ENCODE measurements around the gene TSHZ2.

The TSHZ2 gene, protein sequence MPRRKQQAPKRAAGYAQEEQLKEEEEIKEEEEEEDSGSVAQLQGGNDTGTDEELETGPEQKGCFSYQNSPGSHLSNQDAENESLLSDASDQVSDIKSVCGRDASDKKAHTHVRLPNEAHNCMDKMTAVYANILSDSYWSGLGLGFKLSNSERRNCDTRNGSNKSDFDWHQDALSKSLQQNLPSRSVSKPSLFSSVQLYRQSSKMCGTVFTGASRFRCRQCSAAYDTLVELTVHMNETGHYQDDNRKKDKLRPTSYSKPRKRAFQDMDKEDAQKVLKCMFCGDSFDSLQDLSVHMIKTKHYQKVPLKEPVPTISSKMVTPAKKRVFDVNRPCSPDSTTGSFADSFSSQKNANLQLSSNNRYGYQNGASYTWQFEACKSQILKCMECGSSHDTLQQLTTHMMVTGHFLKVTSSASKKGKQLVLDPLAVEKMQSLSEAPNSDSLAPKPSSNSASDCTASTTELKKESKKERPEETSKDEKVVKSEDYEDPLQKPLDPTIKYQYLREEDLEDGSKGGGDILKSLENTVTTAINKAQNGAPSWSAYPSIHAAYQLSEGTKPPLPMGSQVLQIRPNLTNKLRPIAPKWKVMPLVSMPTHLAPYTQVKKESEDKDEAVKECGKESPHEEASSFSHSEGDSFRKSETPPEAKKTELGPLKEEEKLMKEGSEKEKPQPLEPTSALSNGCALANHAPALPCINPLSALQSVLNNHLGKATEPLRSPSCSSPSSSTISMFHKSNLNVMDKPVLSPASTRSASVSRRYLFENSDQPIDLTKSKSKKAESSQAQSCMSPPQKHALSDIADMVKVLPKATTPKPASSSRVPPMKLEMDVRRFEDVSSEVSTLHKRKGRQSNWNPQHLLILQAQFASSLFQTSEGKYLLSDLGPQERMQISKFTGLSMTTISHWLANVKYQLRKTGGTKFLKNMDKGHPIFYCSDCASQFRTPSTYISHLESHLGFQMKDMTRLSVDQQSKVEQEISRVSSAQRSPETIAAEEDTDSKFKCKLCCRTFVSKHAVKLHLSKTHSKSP (N-terminal part only)

DNA sequence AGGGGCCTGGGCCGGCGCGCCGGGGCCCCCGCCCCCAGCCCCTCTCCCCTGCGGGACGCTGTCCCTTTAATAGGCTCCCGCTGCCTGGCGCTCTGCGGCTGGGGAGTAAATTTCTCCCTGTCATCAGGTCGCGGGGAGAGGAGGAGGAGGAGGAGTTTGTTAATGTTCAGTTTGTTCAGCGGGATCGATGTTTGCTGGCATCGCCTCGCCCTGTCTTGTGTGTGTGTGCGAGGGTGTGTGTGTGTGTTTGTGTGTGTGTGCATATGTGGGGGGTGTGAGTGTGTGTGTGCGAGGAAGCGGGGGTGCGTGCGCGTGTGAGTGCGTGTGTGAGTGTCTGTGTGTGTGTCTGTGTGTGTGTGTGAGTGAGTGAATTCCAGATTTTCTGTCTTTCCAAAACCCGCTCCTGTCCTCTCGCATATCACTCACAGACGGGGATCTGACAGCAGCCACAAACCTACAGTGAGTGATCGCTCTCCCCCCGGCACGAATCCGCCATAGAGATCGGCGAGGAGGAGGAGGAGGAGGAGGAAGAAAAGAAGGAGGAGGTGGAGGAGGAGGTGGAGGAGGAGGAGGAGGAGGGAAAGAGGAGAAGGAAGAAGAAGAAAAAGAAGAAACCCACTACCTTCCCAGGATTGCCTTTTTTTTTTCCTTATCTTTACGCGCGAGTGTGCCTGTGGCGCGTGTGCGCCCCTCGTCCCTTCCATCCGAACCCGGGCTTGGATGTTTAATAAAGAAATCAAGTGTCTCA is at the start of gene TSHZ2:
TSS of gene TSHZ2 (plus strand) at position 169 of the 748 bp plus-strand sequence. CDS start 936 bp downstream, outside the sequence.
- peak; percentile 65 for DNase-seq

GRCh38 chr20:52922436-52922835 is 49.7 kb upstream of the TSHZ2 start:
- DNase-seq: no peak

DNA sequence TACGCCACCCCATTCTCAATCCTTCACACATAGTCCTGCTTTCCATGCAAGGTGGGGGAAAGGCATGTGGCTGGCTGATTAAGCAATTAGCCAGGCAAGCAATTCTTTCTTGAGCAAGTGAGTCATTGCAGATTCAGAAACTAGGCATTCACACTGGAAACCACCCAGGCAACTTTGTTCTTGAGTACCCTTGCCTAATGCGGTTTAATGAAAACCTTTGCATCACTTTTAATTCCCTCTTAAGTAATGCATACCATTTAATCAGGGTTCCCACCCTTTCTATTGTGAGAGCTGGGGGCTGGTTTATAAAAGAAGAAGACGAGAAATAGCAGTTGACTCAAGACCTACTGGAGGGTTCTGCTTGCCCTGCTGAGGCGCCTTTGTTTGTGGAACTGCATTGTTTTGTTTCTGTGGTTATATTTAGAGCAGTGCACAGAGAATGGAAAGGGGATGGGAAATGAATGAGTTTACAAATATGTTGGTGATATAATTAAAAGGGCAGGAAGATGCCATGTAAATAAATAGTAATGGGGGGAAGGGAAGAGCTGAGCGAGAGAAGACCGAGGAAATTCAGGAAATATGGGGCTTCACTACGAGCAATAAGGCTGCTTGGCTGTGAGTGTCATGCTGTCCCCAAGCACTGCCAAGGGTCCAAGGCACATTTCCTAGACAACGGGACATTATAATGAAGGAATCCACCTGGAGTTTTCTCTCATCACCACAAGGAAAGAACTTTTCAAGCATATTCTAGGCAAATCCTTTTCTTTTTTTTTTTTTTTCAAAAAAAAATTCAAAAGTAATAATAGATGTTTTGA is 48.8 kb upstream of the TSHZ2 start:
- no peak for DNase-seq

DNA sequence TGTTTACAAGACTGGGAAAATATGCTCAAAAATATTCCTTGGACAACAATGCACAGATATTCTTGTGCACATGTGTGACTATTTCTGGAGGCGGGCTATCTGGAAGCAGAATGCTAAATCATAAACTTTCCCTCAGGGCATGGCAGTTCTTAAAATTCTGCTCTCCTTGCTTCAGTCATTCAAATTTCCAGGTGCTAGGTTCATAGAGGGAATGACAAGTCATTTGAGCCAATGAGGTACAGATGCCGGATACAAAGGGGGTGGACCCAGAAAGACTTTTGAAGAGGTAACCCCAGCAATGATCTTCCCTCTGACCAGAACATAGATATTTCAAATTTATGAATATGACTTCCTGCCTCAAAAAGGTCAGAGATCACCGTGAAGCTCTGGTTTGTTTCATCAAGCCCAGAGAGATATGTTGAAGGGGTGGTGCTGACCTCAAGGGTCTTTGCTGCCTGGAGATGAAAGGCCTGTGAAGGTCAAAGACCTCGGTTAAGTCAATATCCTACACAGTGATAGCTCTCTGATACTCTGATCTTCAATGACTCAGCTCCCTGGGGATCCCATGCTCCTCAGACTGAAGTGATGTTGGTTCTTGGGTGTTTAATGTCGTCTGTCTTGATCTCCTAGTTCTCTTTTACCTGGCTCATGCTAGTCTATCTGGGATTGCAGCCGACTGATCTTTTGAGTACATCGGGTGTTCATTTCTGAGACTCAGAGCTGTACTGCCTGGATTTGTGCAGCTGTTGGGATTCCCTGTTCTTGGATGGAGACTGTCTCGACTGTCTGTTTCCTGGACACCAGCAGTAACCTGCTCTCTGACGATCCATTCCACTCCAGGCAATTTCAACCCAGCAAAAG is 47.5 kb upstream of the TSHZ2 start:
- no peak for DNase-seq

DNA sequence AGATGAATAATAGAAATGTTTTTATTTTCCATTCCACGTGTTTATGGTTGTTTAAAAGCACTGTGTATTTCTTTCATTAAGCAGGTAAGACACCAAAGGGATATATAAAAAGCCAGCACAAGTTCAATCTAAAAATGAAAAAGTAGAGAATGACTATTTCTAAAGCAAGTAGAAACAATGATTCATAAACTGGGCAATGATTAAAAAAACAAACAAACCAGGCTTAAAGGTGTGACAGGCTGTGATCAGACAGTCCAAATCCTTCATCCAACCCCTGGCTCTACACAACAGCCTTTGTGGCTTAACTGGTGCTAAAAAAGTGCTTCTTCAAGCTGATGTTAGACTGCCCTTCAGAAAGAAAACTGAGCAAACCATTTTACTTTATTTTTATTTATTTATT is 45.7 kb upstream of the TSHZ2 start:
- no peak for DNase-seq

- DNase-seq: no peak
Measured at GRCh38 chr20:52933867-52934266, 38.3 kb upstream of the TSHZ2 start.

DNA sequence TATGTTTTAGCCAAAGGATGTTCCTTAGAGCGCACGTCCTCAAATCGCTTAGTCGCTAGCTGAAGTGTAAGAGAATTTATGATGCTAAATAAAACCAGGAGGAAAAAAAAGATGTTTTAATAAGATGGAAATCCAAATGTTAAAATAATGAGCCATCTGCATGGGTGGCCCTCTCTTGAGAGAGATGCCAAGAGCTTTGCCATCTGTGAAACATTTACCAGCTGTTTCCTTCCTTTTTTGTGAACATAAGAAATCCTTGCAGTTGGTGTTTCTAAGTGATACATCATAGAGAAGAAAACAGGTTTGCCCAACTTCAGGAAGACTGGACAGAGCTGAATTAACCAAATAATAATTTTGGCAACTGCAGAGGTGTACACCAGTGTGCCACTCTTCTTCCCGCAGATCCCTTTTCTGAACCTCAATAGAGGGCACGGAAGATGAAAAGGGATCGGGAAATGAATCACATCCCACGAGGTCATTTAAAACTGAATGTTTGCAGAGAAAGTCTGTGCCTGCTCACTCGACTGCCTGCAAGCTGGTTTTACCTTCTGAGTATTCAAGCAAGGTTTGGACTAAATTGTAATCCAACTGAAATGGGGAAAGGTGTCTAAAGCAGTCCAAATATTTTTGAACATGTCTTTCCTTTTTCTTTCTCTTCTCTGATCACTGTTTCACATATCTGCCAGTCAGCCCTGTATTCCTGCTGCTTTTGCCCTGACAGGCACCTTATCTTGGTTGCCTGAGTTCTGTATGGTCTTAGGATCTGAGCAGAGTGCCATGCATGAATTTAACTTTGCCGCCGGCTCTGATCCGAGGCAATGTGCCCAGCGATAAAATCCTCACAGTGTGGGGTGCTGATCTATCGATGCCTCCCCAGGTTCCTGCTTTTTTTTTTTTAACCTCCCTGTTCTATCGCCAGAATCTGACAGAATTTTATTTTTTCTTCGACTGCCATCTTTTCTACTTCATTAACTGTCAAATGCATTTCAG is 35.5 kb upstream of the TSHZ2 start:
- DNase-seq: no peak

- DNase-seq: no peak
Measured at GRCh38 chr20:52937591-52938100, 34.5 kb upstream of the TSHZ2 start.

- no peak for DNase-seq
Measured at GRCh38 chr20:52939141-52939540, 33.0 kb upstream of the TSHZ2 start.

DNA sequence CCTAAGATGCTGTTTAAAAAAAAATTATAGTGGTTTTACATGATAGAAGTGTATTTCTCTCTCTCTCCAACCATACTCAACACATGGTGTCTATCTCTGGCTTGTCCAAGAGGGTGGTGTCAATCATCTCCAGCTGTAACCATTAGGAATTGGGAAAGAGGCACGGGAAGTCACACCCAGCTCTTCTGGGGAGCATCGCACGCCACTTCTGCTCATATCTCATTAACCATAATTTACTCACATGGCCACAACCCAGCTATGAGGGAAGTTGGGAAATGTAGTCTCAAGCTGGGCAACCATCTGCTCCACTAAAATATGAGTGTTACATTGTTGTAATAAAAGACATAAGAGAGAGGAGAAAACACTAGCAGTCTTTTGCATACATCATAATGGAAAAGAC is 30.4 kb upstream of the TSHZ2 start:
- DNase-seq: no peak

- DNase-seq: no peak
Measured at GRCh38 chr20:52943185-52943841, 28.8 kb upstream of the TSHZ2 start.

- no peak for DNase-seq
Measured at GRCh38 chr20:52945268-52945667, 26.9 kb upstream of the TSHZ2 start.

- DNase-seq: no peak
Measured at GRCh38 chr20:52945862-52946522, 26.2 kb upstream of the TSHZ2 start.

GRCh38 chr20:52948491-52948890 is 23.7 kb upstream of the TSHZ2 start:
- no peak for DNase-seq

- no peak for DNase-seq
Measured at GRCh38 chr20:52953020-52953419, 19.1 kb upstream of the TSHZ2 start.

- no peak for DNase-seq
Measured at GRCh38 chr20:52954849-52955248, 17.3 kb upstream of the TSHZ2 start.

DNA sequence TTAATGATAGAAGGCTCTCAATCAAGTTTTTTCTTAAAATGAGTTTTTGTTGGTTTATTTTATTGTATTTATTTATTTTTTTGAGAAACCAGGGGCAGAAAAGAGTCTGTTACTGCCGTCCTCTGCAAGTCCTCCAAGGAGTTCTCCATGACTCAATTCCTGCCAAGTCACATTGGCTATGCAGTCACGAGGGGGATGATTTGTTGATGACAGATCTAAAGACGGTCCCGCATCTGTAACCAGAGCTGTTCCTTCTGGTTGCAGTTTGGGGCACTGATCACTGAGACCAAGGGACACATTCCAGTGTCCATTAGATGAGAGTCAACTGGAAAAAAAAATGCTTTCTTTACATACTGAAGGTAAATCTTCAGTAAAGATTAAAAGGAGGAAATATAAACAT is 13.9 kb upstream of the TSHZ2 start:
- no peak for DNase-seq

DNA sequence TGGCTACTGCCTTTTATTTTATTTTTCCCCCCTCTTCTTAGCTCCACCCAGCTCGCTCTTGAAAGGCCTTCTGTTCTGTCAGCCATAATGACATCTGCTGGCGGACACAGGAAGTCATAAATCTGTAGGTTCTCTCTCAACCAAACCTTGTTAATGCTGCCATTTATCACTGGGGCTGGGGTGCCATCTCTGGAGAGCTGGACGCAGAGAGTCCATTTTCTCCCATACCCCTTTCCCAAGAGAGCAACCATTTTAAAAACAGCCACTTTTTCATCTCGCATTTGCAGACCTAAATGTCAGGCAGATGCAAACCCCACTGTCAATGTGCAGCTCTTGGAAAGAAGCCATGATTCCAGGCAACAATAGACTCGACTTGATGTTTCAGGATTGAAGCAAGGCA is 13.0 kb upstream of the TSHZ2 start:
- DNase-seq: no peak

Measured in CD4-positive, alpha-beta T cell treated with Interleukin-21 for 1 hour (primary cell).